ENCODE results near the gene LEMD3.

GRCh38 chr12:65152596-65152995 lies 16.8 kb upstream of the LEMD3 start:
- TF ChIP-seq CTCF (IDR thresholded peaks at IDR 0.05; ENCODE audit: borderline replicate concordance, extremely low read depth, low read length, poor library complexity, severe bottlenecking) (no peak), EZH2 (IDR thresholded peaks at IDR 0.05; ENCODE audit: borderline replicate concordance, low read depth, low read length, severe bottlenecking) (no peak)

Data from DND-41 (cell line).